Liver (tissue), 3 donors: ENCODE results near the gene CHRNB2.

Source experiments
- ATF3 ChIP-seq: IDR thresholded peaks from 2 replicates; pipeline ENCODE4 v1.6.1; 2016; ENCODE audit warnings: antibody characterized with exemption
- CTCF ChIP-seq: fragments of 150-350 bp; IDR thresholded peaks from 2 replicates; pipeline ENCODE4 v1.5.1; 2017; ENCODE audit warnings: improper control_type of control experiment, low read depth, low read length; ENCODE audit not compliant: missing input control
- FOXA1 ChIP-seq: IDR thresholded peaks from 2 replicates; pipeline ENCODE4 v1.6.1; 2016; ENCODE audit warnings: antibody characterized with exemption
- JUND ChIP-seq, 2 donors: IDR thresholded peaks; 2 replicates each; pipeline ENCODE4 v1.6.1; 2016; ENCODE audit warnings: antibody characterized with exemption in 2 of 2
- MAX ChIP-seq: IDR thresholded peaks from 2 replicates; pipeline ENCODE4 v1.6.1; 2016; ENCODE audit warnings: antibody characterized with exemption
- NR2F2 ChIP-seq: IDR thresholded peaks from 2 replicates; pipeline ENCODE4 v1.6.1; 2016; ENCODE audit warnings: antibody characterized with exemption
- RAD21 ChIP-seq, 2 donors: IDR thresholded peaks; 2 replicates each; pipeline ENCODE4 v1.6.1; 2016; ENCODE audit warnings: antibody characterized with exemption in 2 of 2, mild to moderate bottlenecking in 2 of 2
- REST ChIP-seq: IDR thresholded peaks from 2 replicates; pipeline ENCODE4 v1.6.1; 2016; ENCODE audit warnings: antibody characterized with exemption, mild to moderate bottlenecking
- SP1 ChIP-seq: IDR thresholded peaks from 2 replicates; pipeline ENCODE4 v1.6.1; 2018; ENCODE audit warnings: antibody characterized with exemption, mild to moderate bottlenecking
- TAF1 ChIP-seq: conservative IDR thresholded peaks from 2 replicates; pipeline ENCODE4 v1.6.1; 2016; ENCODE audit warnings: antibody characterized with exemption, mild to moderate bottlenecking
- YY1 ChIP-seq: IDR thresholded peaks from 2 replicates; pipeline ENCODE4 v1.6.1; 2016; ENCODE audit warnings: antibody characterized with exemption, mild to moderate bottlenecking
- ZBTB33 ChIP-seq: IDR thresholded peaks from 2 replicates; pipeline ENCODE4 v1.6.1; 2016; ENCODE audit warnings: antibody characterized with exemption
- donor health status: healthy.
- donor health status: healthy.

GRCh38 chr1:154595621-154596020 lies 28.0 kb downstream of the CHRNB2 start:
- no peak for TF ChIP-seq TAF1
- no peak for TF ChIP-seq CTCF
- TF ChIP-seq ZBTB33: no peak
- TF ChIP-seq MAX: no peak
- no peak for TF ChIP-seq JUND (IDR thresholded peaks at IDR 0.05)
- TF ChIP-seq RAD21 (IDR thresholded peaks at IDR 0.05): no peak
- TF ChIP-seq ATF3: no peak
- no peak for TF ChIP-seq REST
- no peak for TF ChIP-seq FOXA1
- no peak for TF ChIP-seq SP1
- no peak for TF ChIP-seq NR2F2
- TF ChIP-seq YY1: no peak
